ENCODE measurements around the gene C1QTNF3.
A peak's percentile ranks its signal among the peaks of the same experiment; 100 is the strongest.

C1QTNF3 gene

GRCh38 chr5:34007201-34007620 is 35.8 kb downstream of the C1QTNF3 start:
- CTCF ChIA-PET, result interaction anchor here (1.8 to 1.9 kb wide), 2 partner anchors 10 to 13 kb away, joined by 4 to 8 read pairs; no protein-coding TSS in a partner anchor
- TF ChIP-seq, protein P1, sequence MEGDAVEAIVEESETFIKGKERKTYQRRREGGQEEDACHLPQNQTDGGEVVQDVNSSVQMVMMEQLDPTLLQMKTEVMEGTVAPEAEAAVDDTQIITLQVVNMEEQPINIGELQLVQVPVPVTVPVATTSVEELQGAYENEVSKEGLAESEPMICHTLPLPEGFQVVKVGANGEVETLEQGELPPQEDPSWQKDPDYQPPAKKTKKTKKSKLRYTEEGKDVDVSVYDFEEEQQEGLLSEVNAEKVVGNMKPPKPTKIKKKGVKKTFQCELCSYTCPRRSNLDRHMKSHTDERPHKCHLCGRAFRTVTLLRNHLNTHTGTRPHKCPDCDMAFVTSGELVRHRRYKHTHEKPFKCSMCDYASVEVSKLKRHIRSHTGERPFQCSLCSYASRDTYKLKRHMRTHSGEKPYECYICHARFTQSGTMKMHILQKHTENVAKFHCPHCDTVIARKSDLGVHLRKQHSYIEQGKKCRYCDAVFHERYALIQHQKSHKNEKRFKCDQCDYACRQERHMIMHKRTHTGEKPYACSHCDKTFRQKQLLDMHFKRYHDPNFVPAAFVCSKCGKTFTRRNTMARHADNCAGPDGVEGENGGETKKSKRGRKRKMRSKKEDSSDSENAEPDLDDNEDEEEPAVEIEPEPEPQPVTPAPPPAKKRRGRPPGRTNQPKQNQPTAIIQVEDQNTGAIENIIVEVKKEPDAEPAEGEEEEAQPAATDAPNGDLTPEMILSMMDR (IDR thresholded peaks at IDR 0.05; ENCODE audit: control extremely low read depth, extremely low read depth, low read depth, missing control alignments), result no peak
- peak; percentile 24 for DNase-seq (ENCODE audit: extremely low spot score)
- POLR2A ChIA-PET, result no interaction called here

DNA sequence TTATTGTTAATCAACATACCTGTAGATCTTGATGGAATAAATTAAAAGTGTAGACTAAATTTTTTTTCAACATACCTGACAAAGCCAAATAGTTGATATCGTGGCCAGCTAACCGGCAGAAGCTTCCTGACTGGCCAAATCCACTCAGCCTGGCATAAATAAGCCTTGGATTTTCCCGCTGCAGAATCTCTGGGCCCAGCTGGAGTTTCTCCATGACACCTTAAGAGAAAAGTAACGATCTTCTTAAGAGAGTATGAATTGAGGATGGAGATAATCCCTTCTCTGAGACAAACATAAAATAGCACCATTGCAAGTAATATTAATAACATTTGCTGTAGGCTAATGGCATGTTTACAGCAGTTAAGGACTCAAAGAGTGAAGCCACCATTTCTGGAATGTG is 37.3 kb downstream of the C1QTNF3 start:
- DNase-seq (ENCODE audit: extremely low spot score), result no peak
- TF ChIP-seq, protein P1 (IDR thresholded peaks at IDR 0.05; ENCODE audit: control extremely low read depth, extremely low read depth, low read depth, missing control alignments), result no peak
- ChIA-PET CTCF (interaction anchor here (1.7 to 1.8 kb wide), 2 partner anchors 8 to 70 kb away, joined by 3 to 8 read pairs; no protein-coding TSS in a partner anchor), POLR2A (no interaction called here)

GRCh38 chr5:34005211-34005610 is 37.8 kb downstream of the C1QTNF3 start:
- CTCF ChIA-PET, result interaction anchor here (1.5 to 1.7 kb wide), 3 partner anchors 9 to 69 kb away, joined by 3 to 5 read pairs (median 3); no protein-coding TSS in a partner anchor
- DNase-seq (ENCODE audit: extremely low spot score), result no peak
- POLR2A ChIA-PET, result no interaction called here
- TF ChIP-seq, protein P1 (IDR thresholded peaks at IDR 0.05; ENCODE audit: control extremely low read depth, extremely low read depth, low read depth, missing control alignments), result no peak

- TF ChIP-seq, protein P1 (IDR thresholded peaks at IDR 0.05; ENCODE audit: control extremely low read depth, extremely low read depth, low read depth, missing control alignments), result no peak
- no peak for DNase-seq (ENCODE audit: extremely low spot score)
- CTCF ChIA-PET, result interaction anchor here (1.5 to 1.7 kb wide), 3 partner anchors 8 to 31 kb away, joined by 3 to 5 read pairs (median 3); no protein-coding TSS in a partner anchor
- POLR2A ChIA-PET, result no interaction called here
Measured at GRCh38 chr5:34003941-34004340, 39.1 kb downstream of the C1QTNF3 start.

DNA sequence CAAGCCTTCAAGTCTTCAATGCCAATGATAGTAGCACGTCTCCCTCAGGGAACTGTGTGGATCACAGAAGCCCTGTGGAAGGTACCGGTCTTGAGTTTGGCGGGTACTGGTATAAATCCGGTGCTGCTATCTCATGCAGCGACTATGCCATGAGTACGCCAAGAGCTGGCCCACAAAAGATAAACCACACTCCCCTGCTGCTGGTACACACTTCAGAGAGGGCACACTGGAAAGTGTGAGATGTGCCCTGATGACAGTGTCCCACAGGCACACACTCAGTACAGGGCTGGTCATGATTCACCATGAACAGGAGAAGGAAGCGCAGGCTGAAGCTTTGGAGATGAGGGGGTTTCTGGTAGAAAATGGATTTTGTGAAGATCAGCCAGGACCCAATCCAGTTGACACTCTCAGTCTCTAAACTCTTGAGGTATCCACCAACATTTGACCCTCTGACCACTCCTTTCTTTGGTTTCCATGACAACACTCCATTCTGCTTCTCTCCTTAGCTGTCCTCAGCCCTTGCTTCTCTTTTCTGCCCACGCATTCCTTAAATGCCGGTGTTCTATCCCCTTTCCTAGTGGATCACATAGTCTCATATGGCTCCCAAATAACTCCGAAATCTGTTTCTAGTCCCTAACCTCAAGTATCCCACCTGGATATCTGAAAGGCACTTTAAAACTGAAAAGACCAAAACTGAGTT is 40.2 kb downstream of the C1QTNF3 start:
- ChIA-PET CTCF (no interaction called here), POLR2A (no interaction called here)
- DNase-seq (ENCODE audit: extremely low spot score), result no peak
- TF ChIP-seq, protein P1 (IDR thresholded peaks at IDR 0.05; ENCODE audit: control extremely low read depth, extremely low read depth, low read depth, missing control alignments), result no peak

DNA sequence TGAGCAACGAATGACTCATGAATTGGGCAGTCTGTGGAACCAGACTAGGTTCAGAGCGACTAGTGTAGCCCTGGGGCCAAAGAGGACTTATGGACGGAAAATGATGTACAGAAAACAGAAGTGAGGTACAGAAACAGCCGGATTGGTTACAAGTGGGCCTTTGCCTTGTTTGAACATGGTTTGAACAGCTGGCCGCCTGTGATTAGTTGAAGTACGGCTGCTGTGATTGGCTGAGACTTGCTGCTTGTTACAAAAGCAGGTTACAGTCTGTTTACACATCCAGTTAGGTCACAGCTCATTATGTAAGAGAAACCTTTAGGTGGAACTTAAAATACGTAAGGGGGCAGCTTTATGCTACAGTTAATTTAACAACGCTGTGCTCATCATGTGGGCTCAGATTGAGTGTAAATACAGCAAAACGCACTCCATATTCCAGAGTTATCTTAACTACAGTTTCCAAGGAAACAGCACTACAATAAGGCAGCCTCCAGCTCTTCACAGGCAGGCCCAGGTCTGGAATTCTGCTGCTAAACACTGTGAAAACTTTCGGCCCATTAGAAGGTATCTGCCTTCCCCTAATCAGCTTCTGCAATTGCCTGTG is 41.7 kb downstream of the C1QTNF3 start:
- no peak for DNase-seq (ENCODE audit: extremely low spot score)
- ChIA-PET CTCF (interaction anchor here (1.8 kb wide), 1 partner anchor 11 kb away, joined by 6 read pairs; no protein-coding TSS in a partner anchor), POLR2A (no interaction called here)
- TF ChIP-seq, protein P1 (IDR thresholded peaks at IDR 0.05; ENCODE audit: control extremely low read depth, extremely low read depth, low read depth, missing control alignments), result no peak

Data from GM10248 (cell line).